HepG2 (cell line): ENCODE measurements around the gene SUPV3L1.

Experiments
- ATF2 ChIP-seq: sonication (generic); formaldehyde crosslinking; IDR thresholded peaks from 2 replicates; pipeline ENCODE4 v1.4.0; 2020; ENCODE audit warnings: missing genetic modification reagents
- CHD4 ChIP-seq: fragments of 200-600 bp; sonication (generic); IDR thresholded peaks from 2 replicates; pipeline ENCODE4 v1.7.0; 2017; ENCODE audit warnings: mild to moderate bottlenecking, low read length, borderline replicate concordance
- CTCF ChIP-seq: sonication (generic); formaldehyde crosslinking; IDR thresholded peaks from 2 replicates; pipeline ENCODE4 v1.5.0; 2020; ENCODE audit warnings: mild to moderate bottlenecking, missing genetic modification reagents, moderate library complexity
- IRF2 ChIP-seq: IDR thresholded peaks from 2 replicates; pipeline ENCODE4 v1.6.1; 2018; ENCODE audit warnings: missing genetic modification reagents, missing compliant biosample characterization
- MAFK ChIP-seq, 2 experiments: IDR thresholded peaks in 1 of 2; conservative IDR thresholded peaks in 1 of 2; 2 replicates each; pipeline ENCODE4 v1.6.1; 2011; ENCODE audit warnings: improper control_type of control experiment in 2 of 2, low read length in 2 of 2
- POLR2A ChIP-seq, 2 experiments: IDR thresholded peaks; 2 replicates each; pipeline ENCODE4 v1.6.1; 2011; ENCODE audit warnings: low read depth in 2 of 2, low read length in 2 of 2, mild to moderate bottlenecking in 1 of 2, moderate library complexity in 1 of 2; ENCODE audit not compliant: insufficient read depth in 1 of 2
- RAD21 ChIP-seq: fragments of 450-650 bp; formaldehyde crosslinking; IDR thresholded peaks from 2 replicates; pipeline ENCODE4 v1.5.0; 2020; ENCODE audit warnings: mild to moderate bottlenecking
- SOX5 ChIP-seq: IDR thresholded peaks from 2 replicates; pipeline ENCODE4 v1.6.1; 2016; ENCODE audit warnings: borderline replicate concordance
- TCF7 ChIP-seq: sonication (generic); IDR thresholded peaks from 2 replicates; pipeline ENCODE4 v1.6.1; 2016; ENCODE audit warnings: antibody characterized with exemption, low read depth
- ZNF274 ChIP-seq: sonication (generic); formaldehyde crosslinking; IDR thresholded peaks from 2 replicates; pipeline ENCODE4 v1.5.1; 2020; ENCODE audit warnings: mild to moderate bottlenecking, missing genetic modification reagents
- TF ChIP-seq, protein P1 (sequence below): sonication (generic); formaldehyde crosslinking; IDR thresholded peaks from 2 replicates; pipeline ENCODE4 v1.8.0; 2022; ENCODE audit warnings: mild to moderate bottlenecking, missing genetic modification reagents, borderline replicate concordance
- TF ChIP-seq, protein P2 (sequence below): IDR thresholded peaks from 2 replicates; pipeline ENCODE4 v1.6.1; 2012; ENCODE audit warnings: low read length, improper control_type of control experiment
- TF ChIP-seq, protein P3 (sequence below): sonication (generic); formaldehyde crosslinking; IDR thresholded peaks from 2 replicates; pipeline ENCODE4 v1.8.1; 2023; ENCODE audit warnings: mild to moderate bottlenecking, inconsistent platforms, moderate library complexity, missing genetic modification reagents, borderline replicate concordance

DNA sequence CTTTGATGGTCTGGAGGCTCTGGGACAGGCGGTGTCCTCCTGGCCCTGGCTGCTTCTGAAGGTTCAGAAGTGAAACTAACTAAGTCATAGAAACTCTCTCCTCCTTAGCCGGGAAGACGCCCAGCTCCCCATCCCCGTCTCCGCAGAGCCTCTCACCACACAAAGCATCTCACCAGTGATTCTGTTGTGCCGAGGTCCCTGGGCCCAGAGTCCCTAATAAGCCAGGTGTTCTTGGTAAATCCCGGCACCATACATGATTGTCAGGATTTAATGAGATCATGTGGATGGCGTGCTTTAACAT, 49.5 kb downstream of the SUPV3L1 start:
- TF ChIP-seq, protein P1, sequence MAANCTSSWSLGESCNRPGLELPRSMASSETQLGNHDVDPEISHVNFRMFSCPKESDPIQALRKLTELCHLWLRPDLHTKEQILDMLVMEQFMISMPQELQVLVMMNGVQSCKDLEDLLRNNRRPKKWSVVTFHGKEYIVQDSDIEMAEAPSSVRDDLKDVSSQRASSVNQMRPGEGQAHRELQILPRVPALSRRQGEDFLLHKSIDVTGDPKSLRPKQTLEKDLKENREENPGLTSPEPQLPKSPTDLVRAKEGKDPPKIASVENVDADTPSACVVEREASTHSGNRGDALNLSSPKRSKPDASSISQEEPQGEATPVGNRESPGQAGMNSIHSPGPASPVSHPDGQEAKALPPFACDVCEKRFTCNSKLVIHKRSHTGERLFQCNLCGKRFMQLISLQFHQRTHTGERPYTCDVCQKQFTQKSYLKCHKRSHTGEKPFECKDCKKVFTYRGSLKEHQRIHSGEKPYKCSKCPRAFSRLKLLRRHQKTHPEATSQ (CRISPR knock-in tag): no peak
- TF ChIP-seq ATF2 (CRISPR knock-in tag) (no peak), POLR2A (IDR thresholded peaks at IDR 0.05; ENCODE audit: insufficient read depth in 1 of 2, low read depth in 2 of 2, low read length in 2 of 2) (0 out of 4 replicates have a peak, but pooled peaks of 1 of the 2 experiments have one; percentile 26), IRF2 (CRISPR knock-in tag) (no peak), ZNF274 (no peak), MAFK (conservative IDR thresholded peaks at IDR 0.05 in 1 of 2, IDR thresholded peaks at IDR 0.05 in 1 of 2; ENCODE audit: low read length in 2 of 2) (no peak), CTCF (CRISPR knock-in tag) (no peak), CHD4 (no peak), SOX5 (CRISPR knock-in tag) (no peak), TCF7 (no peak), RAD21 (no peak)
- TF ChIP-seq, protein P2, sequence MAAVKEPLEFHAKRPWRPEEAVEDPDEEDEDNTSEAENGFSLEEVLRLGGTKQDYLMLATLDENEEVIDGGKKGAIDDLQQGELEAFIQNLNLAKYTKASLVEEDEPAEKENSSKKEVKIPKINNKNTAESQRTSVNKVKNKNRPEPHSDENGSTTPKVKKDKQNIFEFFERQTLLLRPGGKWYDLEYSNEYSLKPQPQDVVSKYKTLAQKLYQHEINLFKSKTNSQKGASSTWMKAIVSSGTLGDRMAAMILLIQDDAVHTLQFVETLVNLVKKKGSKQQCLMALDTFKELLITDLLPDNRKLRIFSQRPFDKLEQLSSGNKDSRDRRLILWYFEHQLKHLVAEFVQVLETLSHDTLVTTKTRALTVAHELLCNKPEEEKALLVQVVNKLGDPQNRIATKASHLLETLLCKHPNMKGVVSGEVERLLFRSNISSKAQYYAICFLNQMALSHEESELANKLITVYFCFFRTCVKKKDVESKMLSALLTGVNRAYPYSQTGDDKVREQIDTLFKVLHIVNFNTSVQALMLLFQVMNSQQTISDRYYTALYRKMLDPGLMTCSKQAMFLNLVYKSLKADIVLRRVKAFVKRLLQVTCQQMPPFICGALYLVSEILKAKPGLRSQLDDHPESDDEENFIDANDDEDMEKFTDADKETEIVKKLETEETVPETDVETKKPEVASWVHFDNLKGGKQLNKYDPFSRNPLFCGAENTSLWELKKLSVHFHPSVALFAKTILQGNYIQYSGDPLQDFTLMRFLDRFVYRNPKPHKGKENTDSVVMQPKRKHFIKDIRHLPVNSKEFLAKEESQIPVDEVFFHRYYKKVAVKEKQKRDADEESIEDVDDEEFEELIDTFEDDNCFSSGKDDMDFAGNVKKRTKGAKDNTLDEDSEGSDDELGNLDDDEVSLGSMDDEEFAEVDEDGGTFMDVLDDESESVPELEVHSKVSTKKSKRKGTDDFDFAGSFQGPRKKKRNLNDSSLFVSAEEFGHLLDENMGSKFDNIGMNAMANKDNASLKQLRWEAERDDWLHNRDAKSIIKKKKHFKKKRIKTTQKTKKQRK: no peak
- TF ChIP-seq, protein P3, sequence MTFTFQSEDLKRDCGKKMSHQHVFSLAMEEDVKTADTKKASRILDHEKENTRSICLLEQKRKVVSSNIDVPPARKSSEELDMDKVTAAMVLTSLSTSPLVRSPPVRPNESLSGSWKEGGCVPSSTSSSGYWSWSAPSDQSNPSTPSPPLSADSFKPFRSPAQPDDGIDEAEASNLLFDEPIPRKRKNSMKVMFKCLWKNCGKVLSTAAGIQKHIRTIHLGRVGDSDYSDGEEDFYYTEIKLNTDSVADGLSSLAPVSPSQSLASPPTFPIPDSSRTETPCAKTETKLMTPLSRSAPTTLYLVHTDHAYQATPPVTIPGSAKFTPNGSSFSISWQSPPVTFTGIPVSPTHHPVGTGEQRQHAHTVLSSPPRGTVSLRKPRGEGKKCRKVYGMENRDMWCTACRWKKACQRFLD: no peak
